ENCODE measurements around the gene ZNF488. TPM values are rescaled to one million over a fixed set of nuclear protein-coding genes. Genes with fewer than 3 reads are reported as not detected.
"Not testable (repeated sequence)": the region's sequence is repeated elsewhere in the genome, so short reads cannot be mapped to it uniquely, and the experiment has no call there.

Gene ZNF488
- total and polyA plus RNA-seq, 10 of the 15 experiments (the other 5 are each of a cell fraction or from before 2014, with no cell fraction given), result not detected

GRCh38 chr10:47389619-47390018 is 5.5 kb upstream of the ZNF488 start (continued):
- TF ChIP-seq JUNB (IDR thresholded peaks at IDR 0.05) (no peak), RFX5 (IDR thresholded peaks at IDR 0.05; ENCODE audit: low read depth, low read length) (no peak), NR2C1 (IDR thresholded peaks at IDR 0.05) (no peak)

GRCh38 chr10:47388879-47389278 is 4.8 kb upstream of the ZNF488 start:
- ChIA-PET RAD21 (ENCODE audit: unreplicated experiment) (no interaction called here), CTCF (no interaction called here), SMC1A (ENCODE audit: uncharacterized antibody, unreplicated experiment) (no interaction called here), POLR2A (no interaction called here)
- no peak overlapping the region for H3K4me3 ChIP-seq
- no peaks in the 10 kb centered on the region for H3K79me2 ChIP-seq (ENCODE audit: control insufficient read depth, insufficient read depth, low read length)
- DNase-seq (ENCODE audit: low read depth, low spot score), result no peak
- no peak for ATAC-seq
- H3K27me3 ChIP-seq (replicated peaks in 1 of 2; ENCODE audit: control insufficient read depth in 2 of 2, insufficient read depth in 2 of 2, low read length in 1 of 2), result peaks cover 0 to 2% of the 10 kb centered on the region in 2 experiments; a peak in 2 of 4 replicates
- WGBS (ENCODE audit: insufficient coverage, insufficient replicate concordance, low lambda C conversion rate, missing lambda C conversion rate), result 4% methylated on average over 4 of the region's 4 CpGs
- in situ Hi-C loops (cut with MboI) (no loop called here), intact Hi-C loops (cut with micrococcal nuclease; ENCODE audit: unreplicated experiment) (no loop called here)
- no peak for FAIRE-seq
- H2AFZ ChIP-seq (ENCODE audit: control insufficient read depth, low read depth, low read length), result no peak overlapping the region
- H3K9me3 ChIP-seq (replicated peaks; ENCODE audit: control insufficient read depth, insufficient read depth, low read length), result peaks cover 6% of the 10 kb centered on the region; the same call in 2 of the 3 replicates
- H3K9ac ChIP-seq (ENCODE audit: control insufficient read depth, insufficient read depth, low read length), result no peak overlapping the region
- no peaks in the 10 kb centered on the region for H4K20me1 ChIP-seq (ENCODE audit: control insufficient read depth, insufficient read depth)
- TF ChIP-seq SMARCA5 (IDR thresholded peaks at IDR 0.05) (no peak), IRF4 (IDR thresholded peaks at IDR 0.05; ENCODE audit: low read depth, low read length) (no peak)
- no peak overlapping the region for H3K27ac ChIP-seq (ENCODE audit: control insufficient read depth, insufficient read depth)
- no peak overlapping the region for H3K4me2 ChIP-seq (ENCODE audit: control insufficient read depth, insufficient read depth)
- no peaks in the 10 kb centered on the region for H3K4me1 ChIP-seq (ENCODE audit: control insufficient read depth, insufficient read depth, low read length)
- H3K36me3 ChIP-seq (ENCODE audit: control insufficient read depth in 2 of 2, insufficient read depth in 2 of 2, low read length in 1 of 2), result no peaks in the 10 kb centered on the region
- BruUV-seq (replicated peaks), result no TSS peak

DNA sequence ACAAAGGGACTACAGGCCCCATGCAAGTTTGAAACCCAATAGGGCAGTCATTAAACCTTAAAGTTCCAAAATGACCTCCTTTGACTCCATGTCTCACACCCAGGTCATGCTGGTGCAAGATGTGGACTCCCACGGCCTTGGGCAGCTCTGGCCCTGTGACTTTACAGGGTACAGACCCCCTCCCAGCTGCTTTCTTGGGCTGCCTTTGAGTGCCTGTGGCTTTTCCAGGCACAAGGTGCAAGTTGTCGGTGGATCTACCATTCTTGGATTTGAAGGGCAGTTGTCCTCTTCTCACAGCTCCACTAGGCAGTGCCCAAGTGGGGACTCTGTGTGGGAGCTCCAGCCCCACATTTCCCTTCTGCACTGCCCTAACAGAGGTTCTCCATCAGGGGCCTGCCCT is 2.0 kb upstream of the ZNF488 start:
- H3K36me3 ChIP-seq (ENCODE audit: control insufficient read depth in 2 of 2, insufficient read depth in 2 of 2, low read length in 1 of 2); H4K20me1 ChIP-seq (ENCODE audit: control insufficient read depth, insufficient read depth); H3K4me3 ChIP-seq; H3K79me2 ChIP-seq (ENCODE audit: control insufficient read depth, insufficient read depth, low read length); FAIRE-seq; intact Hi-C loops (cut with micrococcal nuclease; ENCODE audit: unreplicated experiment); H3K27ac ChIP-seq (ENCODE audit: control insufficient read depth, insufficient read depth); SMC1A ChIA-PET (ENCODE audit: uncharacterized antibody, unreplicated experiment); POLR2A ChIA-PET; H3K9ac ChIP-seq (ENCODE audit: control insufficient read depth, insufficient read depth, low read length); BruUV-seq (replicated peaks); H2AFZ ChIP-seq (ENCODE audit: control insufficient read depth, low read depth, low read length); H3K27me3 ChIP-seq (replicated peaks in 1 of 2; ENCODE audit: control insufficient read depth in 2 of 2, insufficient read depth in 2 of 2, low read length in 1 of 2); H3K9me3 ChIP-seq (replicated peaks; ENCODE audit: control insufficient read depth, insufficient read depth, low read length); DNase-seq (ENCODE audit: low read depth, low spot score); CTCF ChIA-PET; H3K4me2 ChIP-seq (ENCODE audit: control insufficient read depth, insufficient read depth); H3K4me1 ChIP-seq (ENCODE audit: control insufficient read depth, insufficient read depth, low read length); in situ Hi-C loops (cut with MboI); RAD21 ChIA-PET (ENCODE audit: unreplicated experiment); ATAC-seq: not testable (repeated sequence)
- 42% methylated on average over 2 of the region's 2 CpGs for WGBS (ENCODE audit: insufficient coverage, insufficient replicate concordance, low lambda C conversion rate, missing lambda C conversion rate)
